ENCODE measurements around the gene TRIM54. TPM values are rescaled to one million over a fixed set of nuclear protein-coding genes. Genes with fewer than 3 reads are reported as not detected.

Gene TRIM54, protein sequence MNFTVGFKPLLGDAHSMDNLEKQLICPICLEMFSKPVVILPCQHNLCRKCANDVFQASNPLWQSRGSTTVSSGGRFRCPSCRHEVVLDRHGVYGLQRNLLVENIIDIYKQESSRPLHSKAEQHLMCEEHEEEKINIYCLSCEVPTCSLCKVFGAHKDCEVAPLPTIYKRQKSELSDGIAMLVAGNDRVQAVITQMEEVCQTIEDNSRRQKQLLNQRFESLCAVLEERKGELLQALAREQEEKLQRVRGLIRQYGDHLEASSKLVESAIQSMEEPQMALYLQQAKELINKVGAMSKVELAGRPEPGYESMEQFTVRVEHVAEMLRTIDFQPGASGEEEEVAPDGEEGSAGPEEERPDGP
- polyA plus RNA-seq (2012; ENCODE audit: insufficient read depth, insufficient read length, low read depth) = not detected

DNA sequence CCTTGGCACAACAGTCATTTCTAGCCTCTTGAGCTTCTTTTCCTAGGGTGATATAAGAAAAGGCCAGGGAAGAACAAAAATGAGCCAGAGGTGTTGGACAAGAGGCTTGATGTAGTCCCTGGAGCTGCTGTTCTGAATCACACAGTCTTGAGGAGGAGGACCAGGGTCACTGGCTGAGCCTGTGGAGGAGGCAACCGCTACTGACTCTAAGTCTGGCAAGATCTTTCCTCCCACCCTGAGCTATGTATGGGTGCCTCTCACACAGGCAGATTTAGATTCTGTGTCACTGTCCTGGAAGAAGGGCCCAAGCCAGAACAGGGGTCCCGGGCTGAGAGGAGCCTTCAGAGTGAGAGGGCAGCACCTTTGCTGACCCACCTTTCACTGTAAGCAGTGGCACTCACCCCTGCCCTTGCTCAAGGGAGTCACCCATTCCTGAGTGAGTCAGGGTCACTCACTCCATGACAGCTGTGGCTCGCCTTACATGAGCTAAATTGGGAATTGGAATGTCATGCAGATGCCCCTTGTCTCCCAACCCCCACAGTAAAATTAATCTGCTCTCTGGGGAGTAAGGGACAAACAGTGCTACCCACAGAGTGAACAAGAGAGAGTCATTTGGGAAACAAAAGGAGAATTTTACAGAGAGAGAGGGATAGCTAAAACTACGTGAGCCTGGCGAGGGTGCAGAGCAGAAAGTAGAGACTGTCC, at the start of gene TRIM54:
TSS of gene TRIM54 (plus strand) at position 575 of the 705 bp plus-strand sequence. CDS start 303 bp downstream, outside the sequence.
- H3K4me3 ChIP-seq (ENCODE audit: low read depth, low read length) = no peak within 1 kb of the TSS
- DNase-seq = no peak
- H3K9me3 ChIP-seq = no peaks in the 10 kb centered on the region
- TF ChIP-seq, protein P1, sequence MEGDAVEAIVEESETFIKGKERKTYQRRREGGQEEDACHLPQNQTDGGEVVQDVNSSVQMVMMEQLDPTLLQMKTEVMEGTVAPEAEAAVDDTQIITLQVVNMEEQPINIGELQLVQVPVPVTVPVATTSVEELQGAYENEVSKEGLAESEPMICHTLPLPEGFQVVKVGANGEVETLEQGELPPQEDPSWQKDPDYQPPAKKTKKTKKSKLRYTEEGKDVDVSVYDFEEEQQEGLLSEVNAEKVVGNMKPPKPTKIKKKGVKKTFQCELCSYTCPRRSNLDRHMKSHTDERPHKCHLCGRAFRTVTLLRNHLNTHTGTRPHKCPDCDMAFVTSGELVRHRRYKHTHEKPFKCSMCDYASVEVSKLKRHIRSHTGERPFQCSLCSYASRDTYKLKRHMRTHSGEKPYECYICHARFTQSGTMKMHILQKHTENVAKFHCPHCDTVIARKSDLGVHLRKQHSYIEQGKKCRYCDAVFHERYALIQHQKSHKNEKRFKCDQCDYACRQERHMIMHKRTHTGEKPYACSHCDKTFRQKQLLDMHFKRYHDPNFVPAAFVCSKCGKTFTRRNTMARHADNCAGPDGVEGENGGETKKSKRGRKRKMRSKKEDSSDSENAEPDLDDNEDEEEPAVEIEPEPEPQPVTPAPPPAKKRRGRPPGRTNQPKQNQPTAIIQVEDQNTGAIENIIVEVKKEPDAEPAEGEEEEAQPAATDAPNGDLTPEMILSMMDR (IDR thresholded peaks at IDR 0.05; ENCODE audit: low read depth, low read length) = no peak
- H3K27me3 ChIP-seq = no peaks in the 10 kb centered on the region
- H3K36me3 ChIP-seq = no peaks in the 10 kb centered on the region
- H3K4me1 ChIP-seq = peaks cover 13% of the 10 kb centered on the region

DNA sequence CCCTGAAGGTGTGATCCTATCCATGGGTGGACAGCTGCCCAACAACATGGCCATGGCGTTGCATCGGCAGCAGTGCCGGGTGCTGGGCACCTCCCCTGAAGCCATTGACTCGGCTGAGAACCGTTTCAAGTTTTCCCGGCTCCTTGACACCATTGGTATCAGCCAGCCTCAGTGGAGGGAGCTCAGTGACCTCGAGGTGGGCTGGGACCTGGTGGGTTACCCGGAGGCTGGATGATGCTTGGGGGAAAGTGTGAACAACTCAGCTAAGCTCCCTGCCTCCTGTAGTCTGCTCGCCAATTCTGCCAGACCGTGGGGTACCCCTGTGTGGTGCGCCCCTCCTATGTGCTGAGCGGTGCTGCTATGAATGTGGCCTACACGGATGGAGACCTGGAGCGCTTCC, 48.9 kb upstream of the TRIM54 start:
- no peaks in the 10 kb centered on the region for H3K27me3 ChIP-seq
- no peak overlapping the region for H3K4me3 ChIP-seq (ENCODE audit: low read depth, low read length)
- no peak for DNase-seq
- peaks cover 95% of the 10 kb centered on the region for H3K36me3 ChIP-seq
- H3K4me1 ChIP-seq = no peaks in the 10 kb centered on the region
- TF ChIP-seq, protein P1 (IDR thresholded peaks at IDR 0.05; ENCODE audit: low read depth, low read length) = no peak
- H3K9me3 ChIP-seq = no peaks in the 10 kb centered on the region

DNA sequence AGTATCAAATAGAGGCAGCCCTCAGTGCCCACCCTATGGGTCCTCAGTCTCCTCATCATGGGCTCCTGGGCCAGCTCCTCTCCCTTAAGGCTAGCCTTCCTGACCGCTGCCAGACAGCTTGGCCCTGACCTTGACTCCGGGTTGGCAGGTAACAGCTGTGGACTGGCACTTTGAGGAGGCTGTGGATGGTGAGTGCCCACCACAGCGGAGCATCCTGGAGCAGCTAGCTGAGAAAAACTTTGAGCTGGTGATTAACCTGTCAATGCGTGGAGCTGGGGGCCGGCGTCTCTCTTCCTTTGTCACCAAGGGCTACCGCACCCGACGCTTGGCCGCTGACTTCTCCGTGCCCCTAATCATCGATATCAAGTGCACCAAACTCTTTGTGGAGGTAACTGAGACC, 46.1 kb upstream of the TRIM54 start:
- no peaks in the 10 kb centered on the region for H3K4me1 ChIP-seq
- DNase-seq = no peak
- peaks cover 99% of the 10 kb centered on the region for H3K36me3 ChIP-seq
- no peak overlapping the region for H3K4me3 ChIP-seq (ENCODE audit: low read depth, low read length)
- TF ChIP-seq, protein P1 (IDR thresholded peaks at IDR 0.05; ENCODE audit: low read depth, low read length) = no peak
- no peaks in the 10 kb centered on the region for H3K9me3 ChIP-seq
- H3K27me3 ChIP-seq = no peaks in the 10 kb centered on the region

DNA sequence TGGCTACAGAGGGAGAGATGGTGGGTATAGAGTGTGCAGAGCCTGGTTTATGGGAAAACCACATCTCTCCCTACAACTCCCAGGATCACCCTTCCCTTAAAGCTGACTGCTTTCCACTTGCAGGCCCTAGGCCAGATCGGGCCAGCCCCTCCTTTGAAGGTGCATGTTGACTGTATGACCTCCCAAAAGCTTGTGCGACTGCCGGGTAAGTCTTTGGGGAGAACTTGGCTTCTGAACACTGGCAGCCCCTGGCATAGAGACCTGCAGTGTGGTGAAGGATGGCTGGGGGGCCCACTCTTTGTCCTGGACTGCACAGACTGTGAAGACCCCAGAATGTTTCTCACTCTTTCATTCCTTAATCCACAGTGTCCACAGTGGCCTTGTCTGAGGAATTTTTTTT, 45.6 kb upstream of the TRIM54 start:
- no peaks in the 10 kb centered on the region for H3K9me3 ChIP-seq
- DNase-seq = no peak
- peaks cover 99% of the 10 kb centered on the region for H3K36me3 ChIP-seq
- no peaks in the 10 kb centered on the region for H3K4me1 ChIP-seq
- no peaks in the 10 kb centered on the region for H3K27me3 ChIP-seq
- TF ChIP-seq, protein P1 (IDR thresholded peaks at IDR 0.05; ENCODE audit: low read depth, low read length) = no peak
- no peak overlapping the region for H3K4me3 ChIP-seq (ENCODE audit: low read depth, low read length)

DNA sequence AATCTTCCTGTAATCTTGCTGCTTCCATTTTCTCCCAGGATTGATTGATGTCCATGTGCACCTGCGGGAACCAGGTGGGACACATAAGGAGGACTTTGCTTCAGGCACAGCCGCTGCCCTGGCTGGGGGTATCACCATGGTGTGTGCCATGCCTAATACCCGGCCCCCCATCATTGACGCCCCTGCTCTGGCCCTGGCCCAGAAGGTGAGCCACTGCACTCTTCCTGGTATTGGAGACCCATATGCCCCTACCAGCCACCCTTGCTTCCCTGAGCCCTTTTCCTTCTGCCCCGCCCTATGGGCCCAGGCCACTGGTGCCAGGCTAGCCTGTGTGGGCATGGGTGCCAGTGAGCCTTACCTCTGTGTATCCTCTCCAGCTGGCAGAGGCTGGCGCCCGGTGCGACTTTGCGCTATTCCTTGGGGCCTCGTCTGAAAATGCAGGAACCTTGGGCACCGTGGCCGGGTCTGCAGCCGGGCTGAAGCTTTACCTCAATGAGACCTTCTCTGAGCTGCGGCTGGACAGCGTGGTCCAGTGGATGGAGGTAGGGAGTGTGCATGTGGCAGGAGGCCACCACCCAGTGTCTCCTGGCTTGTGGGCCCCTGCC, 44.8 kb upstream of the TRIM54 start:
- Histone ChIP-seq H3K4me1 (no peaks in the 10 kb centered on the region), H3K27me3 (no peaks in the 10 kb centered on the region), H3K36me3 (peaks cover 99% of the 10 kb centered on the region), H3K4me3 (ENCODE audit: low read depth, low read length) (no peak overlapping the region), H3K9me3 (no peaks in the 10 kb centered on the region)
- TF ChIP-seq, protein P1 (IDR thresholded peaks at IDR 0.05; ENCODE audit: low read depth, low read length) = no peak
- no peak for DNase-seq

Data from BE2C (cell line).